ENCODE measurements around the gene TMEM165. TPM values are rescaled to one million over a fixed set of nuclear protein-coding genes. Genes with fewer than 3 reads are reported as not detected.

The TMEM165 gene
- total RNA-seq, 5 donors from 2014 or later (not counting 1 experiment from before 2014, with no cell fraction given): 48.5 to 65.0 (median 56.8) TPM

- H3K4me1 Mint-ChIP-seq: no peaks in the 10 kb centered on the region
- no peak overlapping the region for H3K27ac Mint-ChIP-seq
- peaks cover 0 to 3% of the 10 kb centered on the region in 2 donors for H3K36me3 ChIP-seq (ENCODE audit: control insufficient read depth in 2 of 2, extremely low read depth in 1 of 2, insufficient read depth in 1 of 2, low read length in 1 of 2)
- H3K27ac ChIP-seq (ENCODE audit: low read length): no peak overlapping the region
- POLR2A ChIA-PET: no interaction called here
- no peaks in the 10 kb centered on the region for H3K9me3 Mint-ChIP-seq
- H3K27me3 ChIP-seq (replicated peaks in 1 of 2; ENCODE audit: control insufficient read depth in 2 of 2, extremely low read depth in 1 of 2, insufficient read depth in 2 of 2, low read length in 1 of 2): no peaks in the 10 kb centered on the region
- WGBS (ENCODE audit: insufficient coverage): 95% methylated on average over 5 of the region's 9 CpGs
- H3K4me3 ChIP-seq (ENCODE audit: control insufficient read depth in 1 of 2, extremely low read depth in 1 of 2, low read length in 1 of 2): no peak overlapping the region
- H3K4me3 Mint-ChIP-seq: no peak overlapping the region
- H3K27me3 Mint-ChIP-seq: no peaks in the 10 kb centered on the region
- no peaks in the 10 kb centered on the region for H3K4me1 ChIP-seq (ENCODE audit: control insufficient read depth in 1 of 2, extremely low read depth in 1 of 2, insufficient read depth in 2 of 2, low read length in 2 of 2)
- ATAC-seq (replicated peaks in 1 of 4): no peak
- H3K36me3 Mint-ChIP-seq: peaks cover 16% of the 10 kb centered on the region
- H3K9me3 ChIP-seq: no peaks in the 10 kb centered on the region
- CTCF ChIA-PET: interaction anchor here in 1 of 2 donors (0.7 kb wide), 1 partner anchor 18 kb away, joined by 3 read pairs; no protein-coding TSS in a partner anchor
- no peak for DNase-seq
Observed at GRCh38 chr4:55364691-55365344, 30.9 kb upstream of the TMEM165 start.

DNA sequence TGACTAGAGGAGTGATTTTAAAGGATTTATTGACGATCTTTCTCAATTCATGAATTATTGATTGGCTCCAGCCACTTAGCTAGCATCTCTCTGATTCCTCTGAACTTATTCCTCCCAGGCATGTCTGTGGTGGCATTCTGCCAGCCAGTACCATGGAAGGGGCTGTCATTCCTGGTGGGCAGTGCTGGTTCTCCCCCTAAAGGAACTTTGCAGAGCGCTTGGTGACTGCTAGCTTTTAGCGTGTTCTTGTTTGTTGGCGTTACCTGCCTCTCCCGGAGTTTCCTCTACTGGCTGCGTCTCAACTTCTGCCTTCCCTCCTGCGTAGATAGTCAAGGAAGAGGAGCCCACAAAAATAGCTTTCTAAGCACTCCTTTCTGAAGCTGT lies 30.4 kb upstream of the TMEM165 start:
- Mint-ChIP-seq H3K27me3 (no peaks in the 10 kb centered on the region), H3K36me3 (peaks cover 20% of the 10 kb centered on the region), H3K4me1 (no peaks in the 10 kb centered on the region), H3K4me3 (no peak overlapping the region), H3K27ac (no peak overlapping the region), H3K9me3 (no peaks in the 10 kb centered on the region)
- H3K27me3 ChIP-seq (replicated peaks in 1 of 2; ENCODE audit: control insufficient read depth in 2 of 2, extremely low read depth in 1 of 2, insufficient read depth in 2 of 2, low read length in 1 of 2): no peaks in the 10 kb centered on the region
- 93% methylated on average over 4 of the region's 7 CpGs for WGBS (ENCODE audit: insufficient coverage)
- DNase-seq (no peak), ATAC-seq (replicated peaks in 1 of 4) (no peak)
- no peaks in the 10 kb centered on the region for H3K9me3 ChIP-seq
- ChIA-PET CTCF (interaction anchor here (0.7 to 1.7 kb wide), 3 partner anchors 19 to 663 kb away, joined by 3 to 5 read pairs (median 3); partner anchors contain the start of gene SRD5A3 (in 1 of the 2)), POLR2A (no interaction called here)
- no peak overlapping the region for H3K4me3 ChIP-seq (ENCODE audit: control insufficient read depth in 1 of 2, extremely low read depth in 1 of 2, low read length in 1 of 2)
- H3K4me1 ChIP-seq (ENCODE audit: control insufficient read depth in 1 of 2, extremely low read depth in 1 of 2, insufficient read depth in 2 of 2, low read length in 2 of 2): no peaks in the 10 kb centered on the region
- no peak overlapping the region for H3K27ac ChIP-seq (ENCODE audit: low read length)
- H3K36me3 ChIP-seq (ENCODE audit: control insufficient read depth in 2 of 2, extremely low read depth in 1 of 2, insufficient read depth in 1 of 2, low read length in 1 of 2): peaks cover 0 to 3% of the 10 kb centered on the region in 2 donors

GRCh38 chr4:55366621-55367020 lies 29.1 kb upstream of the TMEM165 start:
- no peaks in the 10 kb centered on the region for H3K27me3 Mint-ChIP-seq
- H3K4me3 Mint-ChIP-seq: no peak overlapping the region
- H3K4me1 Mint-ChIP-seq: no peaks in the 10 kb centered on the region
- H3K36me3 Mint-ChIP-seq: peaks cover 20% of the 10 kb centered on the region
- CTCF ChIA-PET: interaction anchor here in 1 of 2 donors (1.7 kb wide), 1 partner anchor 21 kb away, joined by 5 read pairs; the partner anchor contains the start of gene SRD5A3
- peaks cover 0 to 3% of the 10 kb centered on the region in 2 donors for H3K36me3 ChIP-seq (ENCODE audit: control insufficient read depth in 2 of 2, extremely low read depth in 1 of 2, insufficient read depth in 1 of 2, low read length in 1 of 2)
- no peaks in the 10 kb centered on the region for H3K4me1 ChIP-seq (ENCODE audit: control insufficient read depth in 1 of 2, extremely low read depth in 1 of 2, insufficient read depth in 2 of 2, low read length in 2 of 2)
- H3K27me3 ChIP-seq (replicated peaks in 1 of 2; ENCODE audit: control insufficient read depth in 2 of 2, extremely low read depth in 1 of 2, insufficient read depth in 2 of 2, low read length in 1 of 2): no peaks in the 10 kb centered on the region
- no peak overlapping the region for H3K27ac Mint-ChIP-seq
- WGBS (ENCODE audit: insufficient coverage): 84% methylated on average over 6 of the region's 7 CpGs
- H3K9me3 Mint-ChIP-seq: no peaks in the 10 kb centered on the region
- POLR2A ChIA-PET: no interaction called here
- ATAC-seq (replicated peaks in 1 of 4): no peak
- no peak overlapping the region for H3K27ac ChIP-seq (ENCODE audit: low read length)
- DNase-seq: no peak
- no peaks in the 10 kb centered on the region for H3K9me3 ChIP-seq
- H3K4me3 ChIP-seq (ENCODE audit: control insufficient read depth in 1 of 2, extremely low read depth in 1 of 2, low read length in 1 of 2): no peak overlapping the region

DNA sequence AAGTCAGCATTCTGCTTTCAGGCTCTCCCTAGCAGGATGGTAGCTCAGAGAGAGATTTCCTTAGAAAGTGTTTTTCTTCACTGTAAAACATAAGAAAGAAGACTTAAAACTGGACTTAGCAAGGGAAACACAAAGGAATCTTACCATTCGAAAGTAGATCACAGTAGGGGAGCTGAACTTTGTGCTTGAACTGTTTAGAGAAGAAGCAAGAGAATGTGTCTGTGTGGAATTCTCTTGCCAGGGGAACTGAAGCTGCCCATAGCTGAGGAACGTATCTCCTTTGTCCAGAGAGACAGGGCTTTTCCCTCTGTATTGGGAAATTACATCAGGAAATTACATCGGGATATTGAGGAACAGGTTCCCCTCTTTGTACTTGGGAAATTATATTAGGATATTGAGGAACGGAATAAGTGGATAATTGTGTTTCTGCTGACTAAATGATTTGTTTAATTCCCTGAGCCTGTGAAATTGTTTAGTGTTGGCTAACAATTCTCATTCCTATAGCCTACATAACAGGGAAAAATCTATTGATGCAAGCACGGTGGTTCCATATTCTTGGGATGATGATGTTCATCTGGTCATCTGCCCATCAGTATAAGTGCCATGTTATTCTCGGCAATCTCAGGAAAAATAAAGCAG lies 28.6 kb upstream of the TMEM165 start:
- Histone ChIP-seq H3K4me1 (ENCODE audit: control insufficient read depth in 1 of 2, extremely low read depth in 1 of 2, insufficient read depth in 2 of 2, low read length in 2 of 2) (no peaks in the 10 kb centered on the region), H3K27ac (ENCODE audit: low read length) (no peak overlapping the region), H3K27me3 (replicated peaks in 1 of 2; ENCODE audit: control insufficient read depth in 2 of 2, extremely low read depth in 1 of 2, insufficient read depth in 2 of 2, low read length in 1 of 2) (no peaks in the 10 kb centered on the region), H3K4me3 (ENCODE audit: control insufficient read depth in 1 of 2, extremely low read depth in 1 of 2, low read length in 1 of 2) (no peak overlapping the region), H3K36me3 (ENCODE audit: control insufficient read depth in 2 of 2, extremely low read depth in 1 of 2, insufficient read depth in 1 of 2, low read length in 1 of 2) (peaks cover 0 to 3% of the 10 kb centered on the region in 2 donors), H3K9me3 (no peaks in the 10 kb centered on the region)
- Mint-ChIP-seq H3K36me3 (peaks cover 20% of the 10 kb centered on the region), H3K4me3 (no peak overlapping the region), H3K27ac (no peak overlapping the region), H3K27me3 (no peaks in the 10 kb centered on the region), H3K4me1 (no peaks in the 10 kb centered on the region), H3K9me3 (no peaks in the 10 kb centered on the region)
- ATAC-seq (replicated peaks in 1 of 4): no peak
- ChIA-PET CTCF (interaction anchor here (0.7 to 1.7 kb wide), 2 partner anchors 22 to 269 kb away, joined by 3 to 5 read pairs; partner anchors contain the start of gene SRD5A3 (in 1 of the 2)), POLR2A (no interaction called here)
- WGBS (ENCODE audit: insufficient coverage): 94% methylated on average over 2 of the region's 6 CpGs
- no peak for DNase-seq

DNA sequence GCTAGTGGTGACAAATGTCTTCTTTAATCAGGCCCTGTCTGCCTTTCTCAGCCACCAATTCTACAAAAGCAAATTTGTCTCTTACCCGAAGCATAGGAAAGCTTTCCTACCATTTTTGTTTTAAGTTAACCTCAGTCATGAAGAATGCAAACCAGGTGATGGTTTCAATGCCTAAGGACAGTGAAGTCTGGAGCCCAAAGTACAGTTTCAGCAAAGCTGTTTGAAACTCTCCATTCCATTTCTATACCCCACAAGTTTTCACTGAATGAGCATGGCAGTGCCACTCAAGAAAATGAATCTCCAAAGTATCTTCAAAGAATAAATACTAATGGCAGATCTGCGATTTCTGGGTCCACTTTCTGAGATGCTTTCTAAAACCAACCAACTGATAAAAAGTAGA lies 25.8 kb upstream of the TMEM165 start:
- Histone ChIP-seq H3K27me3 (replicated peaks in 1 of 2; ENCODE audit: control insufficient read depth in 2 of 2, extremely low read depth in 1 of 2, insufficient read depth in 2 of 2, low read length in 1 of 2) (no peaks in the 10 kb centered on the region), H3K9me3 (no peaks in the 10 kb centered on the region), H3K27ac (ENCODE audit: low read length) (no peak overlapping the region), H3K4me1 (ENCODE audit: control insufficient read depth in 1 of 2, extremely low read depth in 1 of 2, insufficient read depth in 2 of 2, low read length in 2 of 2) (no peaks in the 10 kb centered on the region), H3K4me3 (ENCODE audit: control insufficient read depth in 1 of 2, extremely low read depth in 1 of 2, low read length in 1 of 2) (no peak overlapping the region), H3K36me3 (ENCODE audit: control insufficient read depth in 2 of 2, extremely low read depth in 1 of 2, insufficient read depth in 1 of 2, low read length in 1 of 2) (no peaks in the 10 kb centered on the region)
- WGBS (ENCODE audit: insufficient coverage): 100% methylated on average over 2 of the region's 2 CpGs
- CTCF ChIA-PET: no interaction called here
- Mint-ChIP-seq H3K4me1 (no peaks in the 10 kb centered on the region), H3K27ac (no peak overlapping the region), H3K27me3 (no peaks in the 10 kb centered on the region), H3K4me3 (no peak overlapping the region), H3K9me3 (no peaks in the 10 kb centered on the region), H3K36me3 (peaks cover 15% of the 10 kb centered on the region)
- DNase-seq: no peak
- POLR2A ChIA-PET: interaction anchor here in 1 of 2 donors (0.6 kb wide), 1 partner anchor 165 kb away, joined by 4 read pairs; no protein-coding TSS in a partner anchor
- ATAC-seq (replicated peaks in 1 of 4): no peak

DNA sequence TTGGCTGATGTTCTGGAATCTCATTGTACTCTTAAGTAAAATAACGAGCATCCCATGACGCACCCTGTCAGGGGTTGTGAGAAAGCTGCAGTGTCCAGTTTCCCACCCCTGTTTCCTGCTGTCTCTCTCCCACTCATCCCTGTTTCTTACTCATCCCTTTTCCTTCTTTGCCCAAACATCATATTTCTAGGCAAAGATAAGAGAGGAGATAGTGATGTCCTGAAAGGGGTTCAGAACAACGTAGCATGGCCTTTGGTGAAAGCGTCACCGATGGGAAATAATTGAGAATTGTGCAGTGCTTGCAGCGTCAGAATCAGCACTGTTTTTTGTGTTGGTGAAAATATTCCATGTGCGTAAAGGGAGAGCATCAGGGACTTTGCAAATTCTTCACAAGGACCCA lies 23.5 kb upstream of the TMEM165 start:
- no peaks in the 10 kb centered on the region for H3K4me1 ChIP-seq (ENCODE audit: control insufficient read depth in 1 of 2, extremely low read depth in 1 of 2, insufficient read depth in 2 of 2, low read length in 2 of 2)
- no peak overlapping the region for H3K27ac Mint-ChIP-seq
- ChIA-PET POLR2A (no interaction called here), CTCF (no interaction called here)
- no peak overlapping the region for H3K27ac ChIP-seq (ENCODE audit: low read length)
- H3K9me3 Mint-ChIP-seq: no peaks in the 10 kb centered on the region
- 96% methylated on average over 4 of the region's 7 CpGs for WGBS (ENCODE audit: insufficient coverage)
- H3K36me3 Mint-ChIP-seq: peaks cover 10% of the 10 kb centered on the region
- H3K9me3 ChIP-seq: no peaks in the 10 kb centered on the region
- no peaks in the 10 kb centered on the region for H3K4me1 Mint-ChIP-seq
- H3K27me3 Mint-ChIP-seq: no peaks in the 10 kb centered on the region
- H3K27me3 ChIP-seq (replicated peaks in 1 of 2; ENCODE audit: control insufficient read depth in 2 of 2, extremely low read depth in 1 of 2, insufficient read depth in 2 of 2, low read length in 1 of 2): no peaks in the 10 kb centered on the region
- no peak overlapping the region for H3K4me3 ChIP-seq (ENCODE audit: control insufficient read depth in 1 of 2, extremely low read depth in 1 of 2, low read length in 1 of 2)
- DNase-seq (no peak), ATAC-seq (replicated peaks in 1 of 4) (no peak)
- H3K36me3 ChIP-seq (ENCODE audit: control insufficient read depth in 2 of 2, extremely low read depth in 1 of 2, insufficient read depth in 1 of 2, low read length in 1 of 2): no peaks in the 10 kb centered on the region
- H3K4me3 Mint-ChIP-seq: no peak overlapping the region
